Left renal pelvis (tissue), 4 donors: Measurements from ENCODE around the gene ETFDH. TPM values are rescaled to one million over a fixed set of nuclear protein-coding genes. Genes with fewer than 3 reads are reported as not detected.
A peak's percentile ranks its signal among the peaks of the same experiment; 100 is the strongest.
"Not testable (repeated sequence)": the region's sequence is repeated elsewhere in the genome, so short reads cannot be mapped to it uniquely, and the experiment has no call there.

Experiments
- DNase-seq, 4 donors: peaks; one replicate each; pipeline ENCODE4 v3.0.0-alpha.2; 2013; ENCODE audit warnings: low read depth in 4 of 4, low spot score in 3 of 4
- polyA plus RNA-seq, 4 donors: library from polyadenylated mRNA; unstranded; fragments of 120-200 nt; gene quantifications; one replicate each; pipeline ENCODE4 v1.2.1, GENCODE V29; 2013; ENCODE audit not compliant: insufficient read length in 4 of 4

Gene ETFDH
- 10 to 100 TPM; 25.7 to 38.4 (median 34.8) TPM for polyA plus RNA-seq

DNA sequence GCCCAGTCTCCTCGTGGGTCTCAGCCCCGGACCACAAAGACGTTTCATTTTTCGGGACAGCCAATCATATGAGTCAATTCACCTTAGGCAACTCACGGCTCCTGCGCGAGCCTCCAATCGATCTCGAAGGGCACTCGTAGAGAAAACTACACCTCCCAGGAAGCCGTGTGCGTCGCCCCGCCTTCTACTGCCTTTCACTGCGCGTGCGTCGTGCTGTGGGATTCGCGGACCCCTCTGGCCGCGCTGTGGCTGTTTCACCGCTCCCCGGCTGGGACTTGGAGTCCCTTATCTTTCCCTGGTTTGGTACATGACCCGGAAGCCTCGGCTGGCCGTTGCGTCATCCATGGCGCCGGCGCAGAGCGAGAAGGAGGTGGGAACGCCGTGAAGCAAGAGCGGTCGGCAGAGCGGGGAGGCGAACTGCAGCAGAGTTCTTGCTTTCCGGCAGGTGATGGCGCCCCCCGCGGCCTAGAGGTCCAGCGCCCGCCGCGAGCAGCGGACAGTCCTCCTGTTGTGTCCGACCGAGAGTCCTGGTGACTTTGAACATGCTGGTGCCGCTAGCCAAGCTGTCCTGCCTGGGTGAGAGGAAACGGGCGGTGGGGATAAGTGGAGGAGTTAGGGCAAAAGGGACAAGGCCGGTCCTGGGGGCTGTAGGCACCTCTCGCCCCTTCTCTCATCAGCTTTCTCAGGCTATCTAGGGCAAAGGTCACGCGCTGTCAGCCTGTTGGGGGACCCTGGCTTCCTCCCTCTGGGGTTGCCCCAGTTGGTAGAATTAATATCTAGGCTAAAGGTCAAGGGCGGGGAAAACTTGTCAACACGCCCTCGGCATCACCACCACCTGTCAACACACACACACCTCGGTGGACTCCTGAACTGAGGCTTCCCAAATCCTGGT, at the start of gene ETFDH:
Gene ETFDH (plus strand): TSS at position 382 of the 892 bp plus-strand sequence. CDS start 161 bp downstream, at position 543.
- peak; percentile 97 to 98 (median 98) for DNase-seq

DNA sequence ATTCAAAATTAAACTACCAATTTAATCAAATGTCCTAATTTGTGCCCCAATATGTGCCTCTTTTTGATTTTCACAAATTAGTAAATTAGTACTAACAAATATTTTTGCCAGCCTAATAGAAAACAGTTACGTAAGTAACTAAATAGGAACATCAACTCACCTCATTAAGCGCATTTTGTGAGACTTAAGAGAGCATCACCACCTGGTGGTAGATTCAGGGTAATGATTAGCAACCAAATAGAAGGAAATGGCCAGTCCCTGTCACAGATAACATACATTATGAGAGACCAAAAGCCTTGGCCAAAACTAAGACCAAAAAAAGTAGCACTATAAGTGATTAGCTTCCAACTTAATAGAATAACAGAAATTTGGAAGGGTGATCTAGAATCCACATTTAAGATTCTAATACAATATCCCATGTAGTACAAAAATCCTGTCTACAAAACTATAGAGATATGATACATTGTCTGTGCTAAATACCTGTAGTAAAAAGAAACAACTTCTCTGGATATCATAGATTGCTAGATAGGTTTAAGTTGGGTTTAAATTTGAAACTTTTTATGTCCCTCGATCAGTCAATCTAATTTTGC, 47.1 kb upstream of the ETFDH start:
- DNase-seq: peak; percentile 4 to 39 (median 22)

DNA sequence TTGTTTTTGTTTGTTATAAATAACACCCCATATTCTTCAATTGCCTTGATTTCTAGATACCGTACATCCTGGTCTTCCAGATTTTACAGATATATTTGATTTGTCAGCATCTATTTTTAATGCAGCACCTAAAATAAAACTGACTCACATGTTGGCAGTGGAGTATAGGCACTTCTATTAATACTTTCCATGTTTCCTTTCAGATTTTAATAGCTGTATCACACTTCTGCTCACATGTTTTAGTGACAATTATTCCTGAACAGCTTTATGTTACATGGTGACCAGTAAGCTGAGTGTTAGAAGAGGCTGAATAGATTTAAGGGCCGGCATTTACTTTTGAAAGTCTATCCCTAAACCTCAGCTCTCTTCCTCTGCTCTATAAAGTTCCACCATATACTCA, 46.6 kb upstream of the ETFDH start:
- DNase-seq: no peak

DNA sequence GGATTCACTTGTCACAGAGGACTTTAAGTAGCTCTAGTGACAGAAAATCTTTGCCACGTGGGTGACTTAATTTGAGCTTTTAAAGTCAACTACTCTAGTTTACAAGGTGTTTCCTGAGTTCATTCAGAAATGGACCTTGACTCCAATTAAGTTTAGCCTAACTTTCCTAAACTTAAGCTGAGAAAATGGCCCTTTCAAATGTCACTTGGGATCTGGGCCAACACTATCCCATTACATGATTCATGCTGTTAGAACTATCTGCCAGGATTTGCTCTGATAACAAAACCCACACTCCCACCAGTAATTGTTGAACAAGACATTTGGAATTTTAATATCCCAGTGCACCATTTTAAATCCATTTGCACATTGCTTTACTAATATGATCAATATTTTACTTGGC, 41.2 kb upstream of the ETFDH start:
- DNase-seq: no peak

DNA sequence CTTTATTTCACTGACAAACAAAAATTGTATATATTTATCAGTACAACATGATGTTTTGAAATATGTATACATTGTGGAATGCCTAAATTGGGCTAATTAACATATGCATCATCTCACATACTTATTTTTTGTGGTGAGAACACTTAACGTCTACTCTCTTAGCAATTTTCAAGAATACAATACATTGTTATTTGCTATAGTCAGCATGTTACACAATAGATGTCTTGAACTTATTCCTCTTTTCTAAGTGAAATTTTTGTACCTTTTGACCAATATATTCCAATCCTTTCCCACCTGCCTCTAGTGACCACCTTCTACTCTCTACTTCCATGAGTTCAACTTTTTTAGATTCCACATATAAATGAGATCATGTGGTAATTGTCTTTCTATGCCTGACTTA, 35.5 kb upstream of the ETFDH start:
- no peak for DNase-seq

DNA sequence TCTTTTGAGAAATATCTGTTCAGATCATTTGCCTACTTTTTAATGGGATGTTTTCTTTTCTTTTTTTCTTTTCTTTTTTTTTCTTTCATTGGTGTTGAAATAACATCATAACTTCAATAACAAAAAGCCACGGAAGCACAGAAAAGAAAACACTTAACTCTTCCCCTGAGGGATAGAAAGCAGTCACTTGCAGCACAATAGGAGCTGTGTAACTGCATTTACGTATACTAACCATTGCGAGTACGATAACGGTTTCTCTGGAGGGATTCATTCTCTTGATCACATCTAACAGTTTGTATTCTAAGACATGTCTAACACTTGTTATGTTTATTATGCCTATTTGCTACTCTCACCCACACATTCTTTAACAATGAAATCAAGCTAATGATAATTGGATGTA, 27.7 kb upstream of the ETFDH start:
- DNase-seq: no peak

DNA sequence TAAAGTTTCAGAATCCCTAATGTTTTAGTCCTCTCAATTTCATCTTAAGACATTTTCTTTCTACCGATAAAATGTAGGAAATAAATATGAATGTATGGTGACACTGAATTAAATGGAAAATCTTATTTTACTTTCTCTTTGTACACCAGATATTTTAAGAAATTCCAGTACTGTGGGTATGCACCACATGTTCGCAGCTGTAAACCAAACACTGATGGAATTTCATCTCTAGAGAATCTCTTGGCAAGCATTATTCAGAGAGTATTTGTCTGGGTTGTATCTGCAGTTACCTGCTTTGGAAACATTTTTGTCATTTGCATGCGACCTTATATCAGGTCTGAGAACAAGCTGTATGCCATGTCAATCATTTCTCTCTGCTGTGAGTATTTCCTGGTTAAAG, 27.3 kb upstream of the ETFDH start:
- no peak for DNase-seq

DNA sequence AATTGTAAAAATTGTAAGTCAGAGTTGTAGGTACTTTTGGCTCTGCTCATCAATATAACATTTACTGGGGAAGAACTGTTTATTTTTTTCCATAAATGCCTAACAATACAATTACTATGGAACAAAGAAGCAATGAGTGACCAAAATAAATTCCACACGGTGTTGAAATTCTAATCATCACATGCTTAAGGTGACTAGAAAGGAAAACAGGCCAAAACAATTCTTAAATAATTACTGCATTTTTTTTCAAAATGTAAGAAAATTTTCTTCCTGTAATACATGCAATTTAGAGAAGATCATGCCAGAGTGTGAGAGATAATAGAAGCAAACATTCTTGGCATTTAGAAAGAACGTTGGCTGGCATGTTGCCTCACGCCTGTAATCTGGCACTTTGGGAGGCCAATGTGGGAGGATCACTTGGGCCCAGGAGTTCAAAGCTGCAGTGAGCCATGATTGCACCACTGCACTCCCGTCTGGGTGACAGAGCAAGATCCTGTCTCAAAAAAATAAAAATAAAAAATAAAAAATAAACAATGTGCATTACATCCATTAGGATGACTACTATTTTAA, 22.9 kb upstream of the ETFDH start:
- DNase-seq: no peak

DNA sequence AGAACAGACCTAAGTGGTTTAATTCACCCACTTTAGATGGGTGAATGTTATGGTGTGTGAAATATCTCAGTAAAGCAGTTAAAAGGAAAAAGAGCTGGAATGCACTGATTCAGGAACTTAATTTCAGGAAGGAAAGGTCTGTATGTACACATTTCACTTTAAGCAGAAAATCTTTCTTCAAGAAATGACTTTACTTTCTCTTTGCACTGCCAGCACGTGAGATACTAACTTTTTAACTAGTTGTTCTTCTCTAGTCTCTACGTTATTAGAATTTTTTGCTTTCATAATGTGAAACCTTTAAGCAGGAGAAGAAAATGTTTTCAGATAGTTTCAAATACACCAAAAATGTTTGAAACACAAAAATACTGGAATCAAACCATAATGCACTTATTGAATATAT, 19.2 kb upstream of the ETFDH start:
- DNase-seq: no peak

DNA sequence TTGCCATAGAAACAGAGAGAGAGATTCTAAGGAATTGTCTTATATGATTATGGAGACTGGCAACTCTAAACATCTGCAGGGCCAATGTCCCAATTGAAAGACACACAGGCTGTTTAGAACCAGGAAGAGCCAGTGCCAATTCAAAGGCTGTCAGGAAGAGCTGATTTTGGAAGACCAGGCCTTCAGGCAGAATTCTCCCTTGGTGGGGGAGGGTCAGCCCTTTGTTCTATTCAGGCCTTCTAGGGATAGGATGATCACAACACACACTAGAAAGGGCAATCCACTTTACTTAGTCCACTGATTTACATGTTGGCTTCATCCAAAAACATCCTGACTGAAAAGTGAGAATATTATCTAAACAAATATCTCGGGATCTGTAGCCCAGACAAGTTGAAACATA, 15.7 kb upstream of the ETFDH start:
- no peak for DNase-seq

DNA sequence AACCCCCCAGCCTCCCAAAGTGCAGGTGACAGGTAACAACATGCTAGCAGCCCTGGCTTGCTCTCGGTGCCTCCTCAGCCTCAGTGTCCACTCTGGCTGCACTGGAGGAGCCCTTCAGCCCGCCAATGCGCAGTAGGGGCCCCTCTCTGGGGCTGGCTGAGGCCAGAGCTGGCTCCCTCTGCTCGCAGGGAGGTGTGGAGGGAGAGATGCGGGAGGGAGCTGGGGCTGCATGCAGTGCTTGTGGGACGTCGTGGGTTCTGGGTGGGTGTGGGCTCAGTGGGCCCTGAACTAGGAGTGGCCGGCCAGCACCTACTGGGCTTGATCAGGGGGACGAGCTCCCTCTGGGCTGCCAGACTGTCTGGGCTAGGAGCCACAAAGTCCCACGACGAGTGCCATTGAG, 14.8 kb upstream of the ETFDH start:
- DNase-seq: no peak

DNA sequence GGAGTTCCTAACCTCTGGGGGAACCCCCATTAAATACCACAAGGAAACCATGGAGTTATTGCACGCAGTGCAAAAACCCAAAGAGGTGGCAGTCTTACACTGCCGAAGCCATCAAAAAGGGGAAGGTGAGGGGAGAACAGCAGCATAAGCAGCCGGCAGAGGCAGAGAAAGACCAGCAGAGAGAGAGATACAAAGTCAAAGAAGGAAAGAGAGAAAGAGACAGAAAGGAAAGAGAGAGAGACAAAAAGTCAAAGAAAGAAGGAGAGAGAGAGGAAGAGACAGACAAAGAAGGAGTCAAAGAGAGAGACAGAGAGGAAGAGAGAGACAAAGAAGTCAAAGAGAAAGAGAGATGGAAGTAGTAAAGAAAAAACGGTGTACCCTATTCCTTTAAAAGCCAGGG, 8.8 kb upstream of the ETFDH start:
- DNase-seq: not testable (repeated sequence)

DNA sequence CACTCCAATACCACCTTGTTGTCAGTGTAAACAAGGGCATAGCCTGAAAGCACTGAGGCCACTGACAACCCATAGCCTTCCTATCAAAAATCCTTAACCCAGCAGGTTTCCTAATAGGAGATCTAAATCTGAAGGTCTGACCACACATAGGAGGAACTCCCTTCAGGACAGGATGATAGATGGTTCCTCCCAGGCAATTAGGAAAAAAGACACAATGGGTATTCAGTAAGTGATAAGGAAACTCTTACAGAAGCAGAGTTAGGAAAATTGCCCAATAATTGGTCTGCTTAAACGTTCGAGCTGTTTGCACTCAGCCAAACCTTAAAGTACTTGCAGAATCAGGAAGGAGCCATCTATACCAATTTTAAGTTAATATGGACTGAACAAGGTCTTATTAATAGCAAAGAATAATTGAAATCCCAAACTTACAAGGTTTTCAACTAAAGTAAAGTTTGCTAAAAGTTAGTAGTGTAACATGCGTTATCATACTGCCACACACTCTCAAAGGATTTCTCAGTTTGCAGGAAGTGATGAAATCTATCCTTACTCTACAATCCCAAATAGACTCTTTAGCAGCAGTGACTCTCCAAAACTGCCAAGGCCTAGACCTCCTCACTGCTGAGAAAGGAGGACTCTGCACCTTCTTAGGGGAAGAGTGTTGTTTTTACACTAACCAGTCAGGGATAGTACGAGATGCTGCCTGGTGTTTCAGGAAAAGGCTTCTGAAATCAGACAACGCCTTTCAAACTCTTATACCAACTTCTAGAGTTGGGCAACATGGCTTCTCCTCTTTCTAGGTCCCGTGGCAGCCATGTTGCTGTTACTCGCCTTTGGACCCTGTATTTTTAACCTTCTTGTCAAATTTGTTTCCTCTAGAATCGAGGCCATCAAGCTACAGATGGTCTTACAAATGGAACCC, 8.1 kb upstream of the ETFDH start:
- DNase-seq: not testable (repeated sequence)

DNA sequence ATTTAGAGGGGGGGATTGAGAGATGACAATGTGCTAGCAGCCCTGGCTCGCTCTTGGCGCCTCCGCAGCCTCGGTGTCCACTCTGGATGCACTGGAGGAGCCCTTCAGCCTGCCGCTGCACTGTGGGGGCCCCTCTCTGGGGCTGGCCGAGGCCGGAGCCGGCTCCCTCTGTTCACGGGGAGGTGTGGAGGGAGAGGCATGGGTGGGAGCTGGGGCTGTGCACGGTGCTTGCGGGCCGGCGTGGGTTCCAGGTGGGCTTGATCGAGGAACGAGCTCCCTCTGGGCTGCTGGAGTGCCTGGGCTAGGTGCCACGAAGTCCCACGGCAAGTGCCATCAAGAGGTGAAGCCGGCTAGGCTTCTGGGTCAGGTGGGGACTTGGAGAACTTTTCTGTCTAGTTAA, 7.3 kb upstream of the ETFDH start:
- DNase-seq: no peak

DNA sequence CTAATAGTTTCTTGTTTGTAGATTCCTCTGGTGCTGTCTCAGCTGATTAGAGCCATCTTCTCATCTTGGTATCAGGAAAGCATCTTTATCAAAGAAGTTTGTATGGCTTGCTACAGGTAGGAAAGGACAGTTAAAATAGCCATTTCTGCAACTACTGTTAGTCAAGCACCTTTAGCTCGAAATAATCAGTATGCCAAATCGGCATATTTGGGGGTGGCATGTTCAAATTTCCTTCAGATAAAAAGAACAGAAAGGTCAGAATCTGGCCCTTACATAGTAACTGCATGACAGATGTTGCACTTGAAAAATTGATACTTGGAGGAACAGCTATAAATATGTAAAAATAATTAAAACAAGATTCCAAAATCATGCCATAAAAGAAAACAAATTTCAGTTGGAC, 5.2 kb upstream of the ETFDH start:
- DNase-seq: no peak

DNA sequence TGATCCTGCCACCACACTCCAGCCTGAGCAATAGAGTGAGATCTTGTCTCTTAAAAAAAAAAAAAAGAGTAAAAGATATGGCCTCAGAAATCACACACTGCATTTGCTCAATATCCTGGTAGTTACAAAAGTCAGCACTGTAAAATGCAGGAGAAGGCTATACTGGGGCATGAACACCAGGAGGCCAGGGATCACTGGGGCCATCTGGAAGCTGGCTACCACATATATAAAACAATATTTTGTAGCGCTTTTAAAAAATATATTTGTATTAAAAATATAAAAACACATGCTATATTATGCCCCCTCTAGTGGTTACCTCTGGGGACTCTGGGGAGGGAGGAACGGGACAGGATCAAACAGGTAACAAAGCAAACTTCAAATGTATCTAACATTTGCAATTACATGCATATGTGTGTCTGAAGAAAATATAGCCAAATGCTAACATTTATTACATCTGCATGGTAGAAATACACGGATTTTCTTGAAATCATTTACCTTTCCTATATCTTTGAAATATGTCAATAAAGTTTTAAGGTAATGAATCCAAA, 4.4 kb upstream of the ETFDH start:
- DNase-seq: no peak

DNA sequence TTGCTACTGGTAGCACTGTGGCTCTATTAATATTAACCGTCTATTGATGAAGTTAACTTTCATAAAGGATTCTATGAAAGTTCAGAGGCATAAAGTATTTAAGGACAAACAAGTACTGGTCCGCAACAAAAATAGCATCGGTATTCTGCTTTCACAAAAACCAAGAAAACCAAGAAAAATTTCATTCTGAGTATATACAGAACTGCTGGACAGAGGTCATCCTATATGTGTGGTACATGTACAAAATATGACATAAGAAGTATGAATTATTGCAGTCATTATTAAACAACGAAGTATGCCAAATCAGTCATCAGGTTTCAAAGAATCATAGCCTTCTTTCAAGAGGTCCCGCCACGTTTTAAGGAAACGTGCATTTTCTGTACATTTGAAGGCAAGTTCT, 2.8 kb upstream of the ETFDH start:
- DNase-seq: no peak

DNA sequence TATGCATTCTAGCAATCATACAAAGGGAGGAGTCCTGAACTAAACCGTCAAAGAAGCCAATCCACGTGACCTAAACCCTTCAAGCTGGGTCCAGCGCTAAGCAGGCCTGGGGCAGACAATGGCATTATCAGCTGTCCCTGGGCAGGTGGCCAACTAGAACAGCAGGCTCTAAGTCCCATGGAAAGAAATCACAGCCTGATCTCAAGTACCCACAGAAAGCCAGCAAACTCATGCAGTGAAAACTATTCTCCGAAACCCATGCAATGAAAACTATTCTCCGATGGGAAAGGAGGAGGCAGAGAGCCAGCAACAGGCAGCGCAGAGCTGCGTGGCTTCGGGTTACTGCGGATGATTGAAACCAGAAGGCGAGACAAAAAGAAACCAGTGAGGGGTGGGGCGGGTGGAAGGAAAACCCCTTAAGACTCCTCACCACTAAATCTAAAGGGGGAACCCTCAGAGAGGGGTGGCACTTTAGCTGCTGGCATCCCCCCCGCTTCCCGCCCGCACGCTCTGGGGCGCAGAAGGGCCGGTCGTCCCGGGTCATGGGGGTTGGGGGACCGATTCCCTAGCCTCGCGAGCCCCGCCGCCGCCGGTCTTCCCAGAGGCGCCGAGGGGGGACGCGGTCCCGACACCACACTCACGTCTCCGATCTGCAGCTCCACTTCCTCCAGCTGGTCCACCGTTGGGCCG, 976 bp upstream of the ETFDH start:
- DNase-seq: peak; percentile 46 to 59 (median 54)

DNA sequence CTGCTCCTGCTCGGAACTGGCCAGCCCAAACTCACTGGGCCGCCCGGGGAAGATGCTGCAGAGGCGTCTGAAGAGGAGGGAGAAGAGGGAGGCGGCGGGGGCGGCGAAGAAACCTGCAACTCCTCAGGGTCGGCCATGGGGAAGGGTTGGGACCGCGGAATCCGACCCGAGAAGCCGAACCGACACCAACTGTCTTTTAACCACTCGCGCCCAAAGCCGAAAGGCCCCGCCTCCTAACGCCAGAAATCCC, 506 bp upstream of the ETFDH start, which contains the start of gene C4orf46:
Gene C4orf46 (minus strand): TSS at position 223 of the 250 bp plus-strand sequence. CDS start 86 bp downstream, at position 137.
- DNase-seq: no peak

DNA sequence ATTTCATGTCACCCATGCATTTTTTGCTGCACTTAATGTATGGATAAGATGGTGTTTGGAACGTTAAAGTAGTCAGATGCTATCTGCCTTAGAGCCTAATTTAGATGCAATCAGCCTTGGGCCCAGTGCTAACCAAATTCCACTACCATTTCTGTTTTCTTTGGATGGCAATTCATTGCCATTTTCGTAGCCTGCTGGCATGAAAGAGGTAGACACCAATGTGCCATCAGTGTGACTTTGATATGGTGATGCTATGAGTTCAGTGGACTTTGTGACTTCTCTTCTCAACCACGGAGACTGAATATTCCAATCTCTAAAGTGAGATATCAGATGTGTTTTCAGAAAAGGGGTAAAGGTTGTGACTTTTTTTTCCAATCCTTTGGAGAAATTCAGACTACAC, 1.5 kb downstream of the ETFDH start:
- no peak for DNase-seq
